ENCODE data around the gene TASOR.

The TASOR gene

GRCh38 chr3:56682462-56683121, 473 bp downstream of the TASOR start:
- DNase-seq (ENCODE audit: low read depth, low spot score), result peak; percentile 41

- no peak for DNase-seq (ENCODE audit: low read depth, low spot score)
Measured at GRCh38 chr3:56681984-56682461, 1.0 kb downstream of the TASOR start.

- DNase-seq (ENCODE audit: low read depth, low spot score), result no peak
Measured at GRCh38 chr3:56680054-56680580, 2.9 kb downstream of the TASOR start.

GRCh38 chr3:56677286-56677685, 5.8 kb downstream of the TASOR start:
- no peak for DNase-seq (ENCODE audit: low read depth, low spot score)

- DNase-seq (ENCODE audit: low read depth, low spot score), result no peak
Measured at GRCh38 chr3:56673781-56674457, 9.1 kb downstream of the TASOR start.

- no peak for DNase-seq (ENCODE audit: low read depth, low spot score)
Measured at GRCh38 chr3:56667973-56668579, 15.0 kb downstream of the TASOR start.

GRCh38 chr3:56664823-56665222, 18.2 kb downstream of the TASOR start:
- no peak for DNase-seq (ENCODE audit: low read depth, low spot score)

- no peak for DNase-seq (ENCODE audit: low read depth, low spot score)
Measured at GRCh38 chr3:56655709-56656108, 27.4 kb downstream of the TASOR start.

GRCh38 chr3:56654460-56654859, 28.6 kb downstream of the TASOR start:
- DNase-seq (ENCODE audit: low read depth, low spot score), result no peak

GRCh38 chr3:56645407-56645806, 37.7 kb downstream of the TASOR start:
- no peak for DNase-seq (ENCODE audit: low read depth, low spot score)

- DNase-seq (ENCODE audit: low read depth, low spot score), result no peak
Measured at GRCh38 chr3:56633602-56634535, 49.2 kb downstream of the TASOR start.
